Measurements from ENCODE around the gene SCAP. TPM values are rescaled to one million over a fixed set of nuclear protein-coding genes. Genes with fewer than 3 reads are reported as not detected.

SCAP gene
- total and polyA plus RNA-seq, 2 experiments from 2014 or later, result 35.5 to 141 TPM

DNA sequence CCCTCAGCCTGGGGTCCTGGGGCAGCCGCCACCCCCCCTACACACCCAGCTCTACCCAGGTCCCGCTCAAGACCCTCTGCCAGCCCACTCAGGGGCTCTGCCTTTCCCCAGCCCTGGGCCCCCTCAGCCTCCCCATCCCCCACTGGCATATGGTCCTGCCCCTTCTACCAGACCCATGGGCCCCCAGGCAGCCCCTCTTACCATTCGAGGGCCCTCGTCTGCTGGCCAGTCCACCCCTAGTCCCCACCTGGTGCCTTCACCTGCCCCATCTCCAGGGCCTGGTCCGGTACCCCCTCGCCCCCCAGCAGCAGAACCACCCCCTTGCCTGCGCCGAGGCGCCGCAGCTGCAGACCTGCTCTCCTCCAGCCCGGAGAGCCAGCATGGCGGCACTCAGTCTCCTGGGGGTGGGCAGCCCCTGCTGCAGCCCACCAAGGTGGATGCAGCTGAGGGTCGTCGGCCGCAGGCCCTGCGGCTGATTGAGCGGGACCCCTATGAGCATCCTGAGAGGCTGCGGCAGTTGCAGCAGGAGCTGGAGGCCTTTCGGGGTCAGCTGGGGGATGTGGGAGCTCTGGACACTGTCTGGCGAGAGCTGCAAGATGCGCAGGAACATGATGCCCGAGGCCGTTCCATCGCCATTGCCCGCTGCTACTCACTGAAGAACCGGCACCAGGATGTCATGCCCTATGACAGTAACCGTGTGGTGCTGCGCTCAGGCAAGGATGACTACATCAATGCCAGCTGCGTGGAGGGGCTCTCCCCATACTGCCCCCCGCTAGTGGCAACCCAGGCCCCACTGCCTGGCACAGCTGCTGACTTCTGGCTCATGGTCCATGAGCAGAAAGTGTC lies 64.7 kb downstream of the SCAP start (continued):
- no peak for TF ChIP-seq JUNB (IDR thresholded peaks at IDR 0.05; ENCODE audit: unreplicated experiment)
- TF ChIP-seq CREB1 (CRISPR knock-in tag; IDR thresholded peaks at IDR 0.05; ENCODE audit: low read depth), result no peak
- TF ChIP-seq, protein P1, sequence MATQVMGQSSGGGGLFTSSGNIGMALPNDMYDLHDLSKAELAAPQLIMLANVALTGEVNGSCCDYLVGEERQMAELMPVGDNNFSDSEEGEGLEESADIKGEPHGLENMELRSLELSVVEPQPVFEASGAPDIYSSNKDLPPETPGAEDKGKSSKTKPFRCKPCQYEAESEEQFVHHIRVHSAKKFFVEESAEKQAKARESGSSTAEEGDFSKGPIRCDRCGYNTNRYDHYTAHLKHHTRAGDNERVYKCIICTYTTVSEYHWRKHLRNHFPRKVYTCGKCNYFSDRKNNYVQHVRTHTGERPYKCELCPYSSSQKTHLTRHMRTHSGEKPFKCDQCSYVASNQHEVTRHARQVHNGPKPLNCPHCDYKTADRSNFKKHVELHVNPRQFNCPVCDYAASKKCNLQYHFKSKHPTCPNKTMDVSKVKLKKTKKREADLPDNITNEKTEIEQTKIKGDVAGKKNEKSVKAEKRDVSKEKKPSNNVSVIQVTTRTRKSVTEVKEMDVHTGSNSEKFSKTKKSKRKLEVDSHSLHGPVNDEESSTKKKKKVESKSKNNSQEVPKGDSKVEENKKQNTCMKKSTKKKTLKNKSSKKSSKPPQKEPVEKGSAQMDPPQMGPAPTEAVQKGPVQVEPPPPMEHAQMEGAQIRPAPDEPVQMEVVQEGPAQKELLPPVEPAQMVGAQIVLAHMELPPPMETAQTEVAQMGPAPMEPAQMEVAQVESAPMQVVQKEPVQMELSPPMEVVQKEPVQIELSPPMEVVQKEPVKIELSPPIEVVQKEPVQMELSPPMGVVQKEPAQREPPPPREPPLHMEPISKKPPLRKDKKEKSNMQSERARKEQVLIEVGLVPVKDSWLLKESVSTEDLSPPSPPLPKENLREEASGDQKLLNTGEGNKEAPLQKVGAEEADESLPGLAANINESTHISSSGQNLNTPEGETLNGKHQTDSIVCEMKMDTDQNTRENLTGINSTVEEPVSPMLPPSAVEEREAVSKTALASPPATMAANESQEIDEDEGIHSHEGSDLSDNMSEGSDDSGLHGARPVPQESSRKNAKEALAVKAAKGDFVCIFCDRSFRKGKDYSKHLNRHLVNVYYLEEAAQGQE (IDR thresholded peaks at IDR 0.05; ENCODE audit: unreplicated experiment), result no peak
- no peak for TF ChIP-seq EZH2 (IDR thresholded peaks at IDR 0.05; ENCODE audit: low read depth, unreplicated experiment)

DNA sequence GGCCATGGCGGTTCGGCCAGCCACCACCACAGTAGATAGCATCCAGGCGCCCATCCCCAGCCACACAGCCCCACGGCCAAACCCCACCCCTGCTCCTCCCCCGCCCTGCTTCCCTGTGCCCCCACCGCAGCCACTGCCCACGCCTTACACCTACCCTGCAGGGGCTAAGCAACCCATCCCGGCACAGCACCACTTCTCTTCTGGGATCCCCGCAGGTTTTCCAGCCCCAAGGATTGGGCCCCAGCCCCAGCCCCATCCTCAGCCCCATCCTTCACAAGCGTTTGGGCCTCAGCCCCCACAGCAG lies 65.4 kb downstream of the SCAP start:
- H3K4me3 ChIP-seq, result no peak overlapping the region
- no peak for TF ChIP-seq POLR2AphosphoS5 (IDR thresholded peaks at IDR 0.05; ENCODE audit: low read depth)
- no peak for TF ChIP-seq JUNB (IDR thresholded peaks at IDR 0.05; ENCODE audit: unreplicated experiment)
- no peak for TF ChIP-seq EZH2 (IDR thresholded peaks at IDR 0.05; ENCODE audit: low read depth, unreplicated experiment)
- TF ChIP-seq, protein P1 (IDR thresholded peaks at IDR 0.05; ENCODE audit: unreplicated experiment), result no peak
- TF ChIP-seq, protein P2, sequence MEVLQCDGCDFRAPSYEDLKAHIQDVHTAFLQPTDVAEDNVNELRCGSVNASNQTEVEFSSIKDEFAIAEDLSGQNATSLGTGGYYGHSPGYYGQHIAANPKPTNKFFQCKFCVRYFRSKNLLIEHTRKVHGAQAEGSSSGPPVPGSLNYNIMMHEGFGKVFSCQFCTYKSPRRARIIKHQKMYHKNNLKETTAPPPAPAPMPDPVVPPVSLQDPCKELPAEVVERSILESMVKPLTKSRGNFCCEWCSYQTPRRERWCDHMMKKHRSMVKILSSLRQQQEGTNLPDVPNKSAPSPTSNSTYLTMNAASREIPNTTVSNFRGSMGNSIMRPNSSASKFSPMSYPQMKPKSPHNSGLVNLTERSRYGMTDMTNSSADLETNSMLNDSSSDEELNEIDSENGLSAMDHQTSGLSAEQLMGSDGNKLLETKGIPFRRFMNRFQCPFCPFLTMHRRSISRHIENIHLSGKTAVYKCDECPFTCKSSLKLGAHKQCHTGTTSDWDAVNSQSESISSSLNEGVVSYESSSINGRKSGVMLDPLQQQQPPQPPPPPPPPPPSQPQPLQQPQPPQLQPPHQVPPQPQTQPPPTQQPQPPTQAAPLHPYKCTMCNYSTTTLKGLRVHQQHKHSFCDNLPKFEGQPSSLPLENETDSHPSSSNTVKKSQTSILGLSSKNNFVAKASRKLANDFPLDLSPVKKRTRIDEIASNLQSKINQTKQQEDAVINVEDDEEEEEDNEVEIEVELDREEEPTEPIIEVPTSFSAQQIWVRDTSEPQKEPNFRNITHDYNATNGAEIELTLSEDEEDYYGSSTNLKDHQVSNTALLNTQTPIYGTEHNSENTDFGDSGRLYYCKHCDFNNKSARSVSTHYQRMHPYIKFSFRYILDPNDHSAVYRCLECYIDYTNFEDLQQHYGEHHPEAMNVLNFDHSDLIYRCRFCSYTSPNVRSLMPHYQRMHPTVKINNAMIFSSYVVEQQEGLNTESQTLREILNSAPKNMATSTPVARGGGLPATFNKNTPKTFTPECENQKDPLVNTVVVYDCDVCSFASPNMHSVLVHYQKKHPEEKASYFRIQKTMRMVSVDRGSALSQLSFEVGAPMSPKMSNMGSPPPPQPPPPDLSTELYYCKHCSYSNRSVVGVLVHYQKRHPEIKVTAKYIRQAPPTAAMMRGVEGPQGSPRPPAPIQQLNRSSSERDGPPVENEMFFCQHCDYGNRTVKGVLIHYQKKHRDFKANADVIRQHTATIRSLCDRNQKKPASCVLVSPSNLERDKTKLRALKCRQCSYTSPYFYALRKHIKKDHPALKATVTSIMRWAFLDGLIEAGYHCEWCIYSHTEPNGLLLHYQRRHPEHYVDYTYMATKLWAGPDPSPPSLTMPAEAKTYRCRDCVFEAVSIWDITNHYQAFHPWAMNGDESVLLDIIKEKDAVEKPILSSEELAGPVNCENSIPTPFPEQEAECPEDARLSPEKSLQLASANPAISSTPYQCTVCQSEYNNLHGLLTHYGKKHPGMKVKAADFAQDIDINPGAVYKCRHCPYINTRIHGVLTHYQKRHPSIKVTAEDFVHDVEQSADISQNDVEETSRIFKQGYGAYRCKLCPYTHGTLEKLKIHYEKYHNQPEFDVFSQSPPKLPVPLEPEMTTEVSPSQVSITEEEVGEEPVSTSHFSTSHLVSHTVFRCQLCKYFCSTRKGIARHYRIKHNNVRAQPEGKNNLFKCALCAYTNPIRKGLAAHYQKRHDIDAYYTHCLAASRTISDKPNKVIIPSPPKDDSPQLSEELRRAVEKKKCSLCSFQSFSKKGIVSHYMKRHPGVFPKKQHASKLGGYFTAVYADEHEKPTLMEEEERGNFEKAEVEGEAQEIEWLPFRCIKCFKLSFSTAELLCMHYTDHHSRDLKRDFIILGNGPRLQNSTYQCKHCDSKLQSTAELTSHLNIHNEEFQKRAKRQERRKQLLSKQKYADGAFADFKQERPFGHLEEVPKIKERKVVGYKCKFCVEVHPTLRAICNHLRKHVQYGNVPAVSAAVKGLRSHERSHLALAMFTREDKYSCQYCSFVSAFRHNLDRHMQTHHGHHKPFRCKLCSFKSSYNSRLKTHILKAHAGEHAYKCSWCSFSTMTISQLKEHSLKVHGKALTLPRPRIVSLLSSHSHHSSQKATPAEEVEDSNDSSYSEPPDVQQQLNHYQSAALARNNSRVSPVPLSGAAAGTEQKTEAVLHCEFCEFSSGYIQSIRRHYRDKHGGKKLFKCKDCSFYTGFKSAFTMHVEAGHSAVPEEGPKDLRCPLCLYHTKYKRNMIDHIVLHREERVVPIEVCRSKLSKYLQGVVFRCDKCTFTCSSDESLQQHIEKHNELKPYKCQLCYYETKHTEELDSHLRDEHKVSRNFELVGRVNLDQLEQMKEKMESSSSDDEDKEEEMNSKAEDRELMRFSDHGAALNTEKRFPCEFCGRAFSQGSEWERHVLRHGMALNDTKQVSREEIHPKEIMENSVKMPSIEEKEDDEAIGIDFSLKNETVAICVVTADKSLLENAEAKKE (CRISPR knock-in tag; IDR thresholded peaks at IDR 0.05), result no peak
- TF ChIP-seq ZNF114 (CRISPR knock-in tag; IDR thresholded peaks at IDR 0.05), result no peak
- TF ChIP-seq, protein P3, sequence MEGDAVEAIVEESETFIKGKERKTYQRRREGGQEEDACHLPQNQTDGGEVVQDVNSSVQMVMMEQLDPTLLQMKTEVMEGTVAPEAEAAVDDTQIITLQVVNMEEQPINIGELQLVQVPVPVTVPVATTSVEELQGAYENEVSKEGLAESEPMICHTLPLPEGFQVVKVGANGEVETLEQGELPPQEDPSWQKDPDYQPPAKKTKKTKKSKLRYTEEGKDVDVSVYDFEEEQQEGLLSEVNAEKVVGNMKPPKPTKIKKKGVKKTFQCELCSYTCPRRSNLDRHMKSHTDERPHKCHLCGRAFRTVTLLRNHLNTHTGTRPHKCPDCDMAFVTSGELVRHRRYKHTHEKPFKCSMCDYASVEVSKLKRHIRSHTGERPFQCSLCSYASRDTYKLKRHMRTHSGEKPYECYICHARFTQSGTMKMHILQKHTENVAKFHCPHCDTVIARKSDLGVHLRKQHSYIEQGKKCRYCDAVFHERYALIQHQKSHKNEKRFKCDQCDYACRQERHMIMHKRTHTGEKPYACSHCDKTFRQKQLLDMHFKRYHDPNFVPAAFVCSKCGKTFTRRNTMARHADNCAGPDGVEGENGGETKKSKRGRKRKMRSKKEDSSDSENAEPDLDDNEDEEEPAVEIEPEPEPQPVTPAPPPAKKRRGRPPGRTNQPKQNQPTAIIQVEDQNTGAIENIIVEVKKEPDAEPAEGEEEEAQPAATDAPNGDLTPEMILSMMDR (conservative IDR thresholded peaks at IDR 0.05; ENCODE audit: low read depth in 2 of 2), result no peak

More for the DNA sequence above, 65.4 kb downstream of the SCAP start:
- Histone ChIP-seq H3K27me3 (ENCODE audit: insufficient read depth) (no peaks in the 10 kb centered on the region), H3F3A (replicated peaks; ENCODE audit: low read depth) (0 out of 2 replicates have a peak, but pooled peaks cover 17% of the 10 kb centered on the region), H3K4me1 (ENCODE audit: insufficient read depth) (no peaks in the 10 kb centered on the region), H3K9me2 (ENCODE audit: insufficient read depth) (no peaks in the 10 kb centered on the region), H3K79me2 (replicated peaks; ENCODE audit: insufficient read depth) (no peaks in the 10 kb centered on the region), H4K20me1 (replicated peaks; ENCODE audit: insufficient read depth) (peaks cover 3% of the 10 kb centered on the region; the same call in 1 of the 2 replicates), H3K27ac (ENCODE audit: low read depth) (no peak overlapping the region), H2AFZ (no peak overlapping the region), H3K4me2 (no peak overlapping the region), H3K36me3 (ENCODE audit: insufficient read depth) (no peaks in the 10 kb centered on the region)
- DNase-seq (ENCODE audit: low spot score), result no peak
- Mint-ChIP-seq H3K9me3 (peaks cover 2% of the 10 kb centered on the region; the same call in 1 of the 3 replicates), H3K4me3 (no peak overlapping the region), H3K4me1 (no peaks in the 10 kb centered on the region), H3K27me3 (ENCODE audit: insufficient read depth, low read depth, poor library complexity) (peaks cover 26% of the 10 kb centered on the region), H3K27ac (no peak overlapping the region), H3K36me3 (ENCODE audit: low read depth) (peaks cover 50% of the 10 kb centered on the region)
- no peak for ATAC-seq
